Inflammatory macrophage (primary cell): ENCODE results near the gene IPO8.
"Not testable (repeated sequence)": the region's sequence is repeated elsewhere in the genome, so short reads cannot be mapped to it uniquely, and the experiment has no call there.

ENCODE experiments used
- DNase-seq, 2 donors: peaks; one replicate each; pipeline ENCODE4 v3.0.0-alpha.2; 2020 to 2022

The IPO8 gene

DNA sequence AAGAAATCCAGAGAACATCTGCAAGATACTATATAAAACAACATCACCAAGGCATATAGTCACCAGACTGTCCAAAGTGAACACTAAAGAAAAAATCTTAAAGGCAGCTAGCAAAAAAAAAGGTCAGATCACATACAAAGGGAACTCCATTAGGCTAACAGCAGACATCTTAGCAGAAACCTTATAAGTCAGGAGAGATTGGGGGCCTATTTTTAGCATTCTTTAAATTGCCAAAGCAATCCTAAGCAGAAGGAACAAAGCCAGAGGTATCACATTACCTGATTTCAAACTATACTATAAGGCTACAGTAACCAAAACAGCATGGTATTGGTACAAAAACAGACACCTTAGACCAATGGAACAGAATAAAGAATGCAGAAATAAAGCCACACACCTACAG lies 92.5 kb downstream of the IPO8 start:
- no peak for DNase-seq

DNA sequence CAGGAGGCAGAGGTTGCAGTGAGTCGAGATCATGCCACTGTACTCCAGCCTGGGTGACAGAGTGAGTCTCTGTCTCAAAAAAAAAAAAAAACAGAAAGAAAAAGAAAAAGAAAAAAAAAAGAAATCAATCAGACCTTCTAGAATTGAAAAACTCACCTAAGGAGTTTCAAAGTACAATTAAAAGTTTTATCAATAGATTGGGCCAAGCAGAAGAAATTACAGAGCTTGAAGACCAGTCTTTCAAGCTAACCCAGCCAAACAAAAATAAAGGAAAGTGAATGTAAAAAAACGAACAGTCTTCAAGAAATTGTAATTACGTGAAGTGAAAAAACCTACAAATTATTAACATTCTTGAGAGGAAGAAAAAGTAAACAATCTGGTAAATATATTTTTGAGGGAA lies 93.0 kb downstream of the IPO8 start:
- DNase-seq, result no peak

DNA sequence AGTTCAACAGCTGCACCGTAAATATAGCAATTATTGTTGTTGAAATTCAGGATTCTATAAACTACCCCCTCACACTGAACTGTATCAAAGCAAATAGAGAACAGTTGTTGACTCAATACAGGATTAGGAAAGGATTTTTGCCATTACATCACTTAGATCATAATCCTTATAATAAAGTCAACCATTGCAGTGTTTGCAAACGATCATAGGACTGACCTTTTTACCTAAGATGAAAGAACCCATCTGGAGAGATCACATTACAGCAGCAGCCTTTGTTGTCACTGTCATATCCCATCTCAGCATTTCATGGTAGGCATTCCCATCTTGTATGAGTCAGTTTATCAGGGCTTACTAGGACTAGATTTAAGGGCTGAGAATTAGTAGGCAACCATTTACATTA lies 96.1 kb downstream of the IPO8 start:
- DNase-seq, result no peak

DNA sequence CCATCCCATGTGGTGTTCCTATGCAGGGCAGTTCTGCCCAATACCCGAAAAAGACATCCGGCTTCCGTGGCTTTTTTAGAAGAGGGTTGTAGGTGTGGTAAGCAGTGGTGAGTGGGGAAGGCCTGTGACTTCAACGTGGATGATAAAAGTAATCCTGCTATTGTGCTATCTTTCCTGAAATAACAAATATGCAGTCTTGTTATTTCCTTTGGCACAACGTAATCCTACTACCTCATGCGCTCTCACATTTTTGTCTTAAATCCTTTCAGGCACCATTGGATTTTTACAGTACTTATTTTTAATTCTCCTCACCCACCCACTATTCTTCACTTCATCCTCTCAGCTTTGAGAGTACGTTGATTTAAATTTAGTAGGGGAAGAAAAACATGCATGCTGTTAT lies 96.8 kb downstream of the IPO8 start:
- DNase-seq, result no peak

DNA sequence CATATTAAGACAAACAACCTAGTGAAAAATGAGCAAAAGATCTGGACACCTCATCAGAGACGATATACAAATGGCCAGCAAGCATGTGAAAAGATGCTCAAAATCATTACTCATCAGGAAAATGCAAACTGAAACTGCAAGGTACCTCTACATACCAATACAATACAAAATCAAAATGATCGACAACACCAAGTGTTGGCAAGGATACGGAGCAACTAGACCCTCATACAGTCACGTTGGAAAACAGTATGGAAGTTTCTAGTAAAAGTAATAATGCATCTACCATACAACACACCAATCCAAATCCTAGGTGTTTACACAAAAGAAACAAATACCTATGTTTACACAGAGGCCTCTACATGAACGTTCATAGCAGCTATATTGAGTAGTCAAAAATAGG lies 99.9 kb downstream of the IPO8 start:
- no peak for DNase-seq

DNA sequence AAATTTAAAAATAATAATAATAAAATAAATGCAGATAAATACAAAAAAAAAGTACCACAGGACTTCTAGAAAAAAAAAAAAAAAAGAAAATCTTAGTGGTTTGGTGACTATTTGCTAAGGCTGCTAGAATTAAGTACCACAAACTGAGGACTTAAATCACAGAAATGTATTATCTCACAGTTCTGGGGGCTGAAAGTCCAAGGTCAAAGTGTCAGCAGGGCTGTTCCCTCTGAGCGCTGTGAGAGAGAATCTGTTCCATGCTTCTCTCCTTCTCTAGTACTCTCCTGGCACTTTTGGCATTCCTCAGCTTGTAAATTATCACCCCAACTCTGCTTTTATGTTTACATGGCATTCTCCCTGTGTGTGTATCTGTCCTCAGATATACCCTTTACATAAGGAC lies 101.2 kb downstream of the IPO8 start:
- DNase-seq, result no peak

DNA sequence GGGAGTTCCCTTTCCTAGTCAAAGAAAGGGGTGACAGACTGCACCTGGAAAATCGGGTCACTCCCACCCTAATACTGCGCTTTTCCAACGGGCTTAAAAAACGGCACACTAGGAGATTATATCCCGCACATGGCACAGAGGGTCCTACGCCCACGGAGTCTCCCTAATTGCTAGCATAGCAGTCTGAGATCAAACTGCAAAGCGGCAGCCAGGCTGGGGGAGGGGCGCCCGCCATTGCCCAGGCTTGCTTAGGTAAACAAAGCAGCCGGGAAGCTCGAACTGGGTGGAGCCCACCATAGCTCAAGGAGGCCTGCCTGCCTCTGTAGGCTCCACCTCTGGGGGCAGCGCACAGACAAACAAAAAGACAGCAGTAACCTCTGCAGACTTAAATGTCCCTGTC lies 107.1 kb downstream of the IPO8 start:
- DNase-seq, result not testable (repeated sequence)

DNA sequence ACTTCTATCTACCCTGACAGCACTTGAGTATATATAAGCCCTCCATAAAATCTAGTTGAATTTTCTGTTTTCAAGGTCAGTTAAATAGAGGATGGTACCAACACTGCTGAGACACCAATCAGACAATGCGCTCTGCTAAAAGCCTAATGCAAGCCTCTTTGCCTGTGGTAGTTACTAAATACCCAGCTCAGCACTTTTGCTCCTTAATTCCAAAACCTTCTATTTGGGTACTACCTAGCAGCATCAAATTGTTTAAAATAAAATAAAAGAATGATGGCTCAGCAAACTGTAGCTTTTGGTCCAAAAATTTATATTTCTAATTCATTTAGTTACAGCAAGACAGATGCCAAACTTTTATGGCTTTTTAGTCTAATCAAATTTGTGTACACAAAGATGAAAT lies 107.9 kb downstream of the IPO8 start:
- DNase-seq, result no peak

DNA sequence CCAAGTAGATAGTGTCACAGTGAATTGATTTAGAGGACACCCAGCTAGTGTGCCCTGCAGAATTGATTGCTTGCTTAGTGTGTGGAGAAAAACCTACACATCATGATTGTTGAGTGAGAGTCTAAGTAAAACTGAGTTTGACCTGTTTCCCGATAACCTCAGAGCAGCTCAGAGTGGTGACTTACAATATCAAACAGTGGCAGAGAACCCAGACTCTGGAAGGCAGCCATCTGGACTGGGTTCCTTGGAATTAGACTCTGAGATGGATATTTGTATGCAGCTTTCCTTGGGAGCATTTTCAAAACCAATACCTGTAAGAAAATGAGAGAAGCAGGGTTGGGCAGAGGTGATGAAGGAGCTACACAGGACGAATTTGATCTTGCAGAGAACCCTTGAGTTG lies 109.8 kb downstream of the IPO8 start:
- no peak for DNase-seq

DNA sequence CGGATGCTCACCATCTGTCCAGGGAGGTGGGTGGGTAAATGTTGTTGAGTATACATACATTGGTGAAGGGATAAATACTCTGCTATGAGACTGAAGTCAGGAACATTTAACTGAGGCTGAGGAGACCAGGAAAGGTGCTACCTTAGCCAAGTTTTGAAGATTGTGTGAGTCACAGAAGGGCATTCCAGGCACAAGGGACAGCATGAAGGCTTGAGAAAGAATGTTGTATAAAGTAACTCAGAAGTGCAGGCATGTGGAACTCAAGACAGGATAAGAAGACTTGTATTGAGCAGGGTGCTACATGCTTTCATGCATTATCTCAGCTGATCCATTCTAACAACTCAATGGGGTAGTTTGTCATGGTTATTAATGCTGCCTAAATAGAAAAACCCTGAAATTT lies 112.7 kb downstream of the IPO8 start:
- DNase-seq, result no peak

DNA sequence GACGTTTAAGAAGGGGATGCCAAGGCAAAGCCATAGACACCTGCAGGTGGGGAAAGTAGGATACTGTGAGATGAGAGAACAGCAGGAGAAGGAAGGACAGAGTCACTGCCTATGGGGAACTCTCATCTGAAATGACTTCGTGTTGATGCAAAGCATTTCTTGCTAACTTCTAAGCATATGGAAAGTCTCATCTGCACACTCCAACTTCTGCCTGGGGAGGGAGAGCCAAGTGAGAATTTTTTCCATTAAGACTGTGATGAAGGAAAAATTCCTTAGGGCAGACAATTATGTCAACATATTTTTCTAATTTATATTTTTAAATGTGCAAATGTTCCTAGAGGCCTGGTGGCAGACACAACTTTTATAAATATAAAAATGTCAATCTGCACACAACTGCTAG lies 115.3 kb downstream of the IPO8 start:
- no peak for DNase-seq
